Nephron (organoid): ENCODE measurements around the gene PACS2.

Experiments used
- H3K27ac Mint-ChIP-seq, 3 experiments: 2 replicates each; pipeline ENCODE4 v1.8.0; 2020; ENCODE audit warnings: mixed read lengths in 3 of 3, mild to moderate bottlenecking in 2 of 3, moderate library complexity in 1 of 3
- H3K27me3 Mint-ChIP-seq: 2 replicates; pipeline ENCODE4 v1.8.0; 2021; ENCODE audit warnings: low read depth, mild to moderate bottlenecking, moderate library complexity, mixed read lengths
- H3K36me3 Mint-ChIP-seq: 2 replicates; pipeline ENCODE4 v1.8.0; 2020; ENCODE audit warnings: low read depth, mixed read lengths
- H3K4me1 Mint-ChIP-seq: 2 replicates; pipeline ENCODE4 v1.8.0; 2020; ENCODE audit warnings: mixed read lengths
- H3K4me3 Mint-ChIP-seq, 3 experiments: 2 replicates each; pipeline ENCODE4 v1.8.0; 2020; ENCODE audit warnings: mild to moderate bottlenecking in 3 of 3, mixed read lengths in 3 of 3, moderate library complexity in 2 of 3
- H3K9me3 Mint-ChIP-seq: 2 replicates; pipeline ENCODE4 v1.8.0; 2020; ENCODE audit warnings: mixed read lengths
- CTCF ChIP-seq, 3 experiments: fragments of 200-600 bp; sonication (generic); IDR thresholded peaks; one replicate each; pipeline ENCODE4 v1.5.0; 2021; ENCODE audit warnings: antibody characterized with exemption in 3 of 3; ENCODE audit not compliant: unreplicated experiment in 3 of 3

The PACS2 gene

GRCh38 chr14:105369653-105370040 lies 55.1 kb downstream of the PACS2 start:
- Mint-ChIP-seq H3K4me1 (no peaks in the 10 kb centered on the region), H3K4me3 (no peak overlapping the region), H3K9me3 (peaks cover 4% of the 10 kb centered on the region), H3K27me3 (no peaks in the 10 kb centered on the region), H3K36me3 (peaks cover 30% of the 10 kb centered on the region), H3K27ac (no peak overlapping the region)
- TF ChIP-seq CTCF (IDR thresholded peaks at IDR 0.05; ENCODE audit: unreplicated experiment in 3 of 3), result no peak

- Mint-ChIP-seq H3K9me3 (peaks cover 4% of the 10 kb centered on the region), H3K36me3 (peaks cover 30% of the 10 kb centered on the region), H3K4me3 (no peak overlapping the region), H3K4me1 (no peaks in the 10 kb centered on the region), H3K27me3 (no peaks in the 10 kb centered on the region), H3K27ac (no peak overlapping the region)
- TF ChIP-seq CTCF (IDR thresholded peaks at IDR 0.05; ENCODE audit: unreplicated experiment in 3 of 3), result no peak
Measured at GRCh38 chr14:105374389-105374788, 59.8 kb downstream of the PACS2 start.

GRCh38 chr14:105375635-105376057 lies 61.1 kb downstream of the PACS2 start:
- H3K4me1 Mint-ChIP-seq, result no peaks in the 10 kb centered on the region
- TF ChIP-seq CTCF (IDR thresholded peaks at IDR 0.05; ENCODE audit: unreplicated experiment in 3 of 3), result no peak
- H3K9me3 Mint-ChIP-seq, result peaks cover 4% of the 10 kb centered on the region
- H3K27ac Mint-ChIP-seq, result no peak overlapping the region
- H3K36me3 Mint-ChIP-seq, result peaks cover 25% of the 10 kb centered on the region
- H3K4me3 Mint-ChIP-seq, result no peak overlapping the region
- H3K27me3 Mint-ChIP-seq, result no peaks in the 10 kb centered on the region

DNA sequence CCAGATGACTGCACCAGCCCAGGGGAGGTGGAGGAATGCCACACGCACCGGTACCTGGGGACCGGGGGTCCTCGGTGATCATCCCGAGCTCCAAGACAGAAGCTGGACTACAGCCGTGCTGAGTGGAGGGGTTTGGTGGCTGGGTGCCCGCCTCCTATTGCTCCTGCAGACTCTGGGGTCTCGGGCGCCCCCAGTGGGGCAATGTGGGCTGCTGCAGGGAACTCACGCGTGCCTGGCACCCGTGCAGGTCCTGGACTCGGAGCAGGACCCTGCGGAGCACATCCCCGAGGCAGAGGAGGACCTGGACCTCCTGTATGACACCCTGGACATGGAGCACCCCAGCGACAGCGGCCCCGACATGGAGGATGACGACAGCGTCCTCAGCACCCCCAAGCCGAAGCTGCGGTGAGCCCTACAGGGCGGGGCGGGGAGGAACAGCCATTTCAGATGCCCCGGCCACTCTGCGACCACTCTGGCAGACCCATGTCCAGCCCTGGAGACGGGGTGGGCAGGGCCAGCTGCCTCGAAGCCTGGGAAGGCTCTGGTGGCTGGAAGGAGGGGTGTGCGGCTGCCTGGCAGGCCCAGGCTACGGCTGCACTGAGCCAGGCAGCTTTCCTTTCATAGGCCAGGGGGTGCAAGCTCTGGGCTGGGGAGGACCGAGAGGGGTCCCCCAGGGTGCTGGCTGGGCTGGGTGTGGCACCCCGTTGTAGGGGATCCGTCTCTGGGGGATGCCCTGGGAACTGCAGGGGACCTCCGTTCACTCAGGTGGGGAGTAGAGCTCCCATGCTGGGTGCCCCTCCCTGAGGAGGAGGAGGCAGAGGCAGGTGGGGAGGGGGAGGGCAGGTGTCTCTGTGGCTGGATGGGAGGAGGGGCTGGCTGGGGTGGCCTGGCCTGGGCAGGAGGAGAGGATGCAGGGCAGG lies 62.2 kb downstream of the PACS2 start:
- no peak overlapping the region for H3K4me3 Mint-ChIP-seq

GRCh38 chr14:105377555-105378182 lies 63.1 kb downstream of the PACS2 start:
- Mint-ChIP-seq H3K36me3 (peaks cover 12% of the 10 kb centered on the region), H3K4me3 (no peak overlapping the region), H3K27me3 (no peaks in the 10 kb centered on the region), H3K4me1 (no peaks in the 10 kb centered on the region), H3K27ac (peak overlapping the region in 1 of 3 experiments; percentile 41), H3K9me3 (peaks cover 4% of the 10 kb centered on the region)
- no peak for TF ChIP-seq CTCF (IDR thresholded peaks at IDR 0.05; ENCODE audit: unreplicated experiment in 3 of 3)

More for the DNA sequence above, 62.2 kb downstream of the PACS2 start:
- Mint-ChIP-seq H3K4me1 (no peaks in the 10 kb centered on the region), H3K27ac (no peak overlapping the region), H3K9me3 (peaks cover 4% of the 10 kb centered on the region), H3K27me3 (no peaks in the 10 kb centered on the region), H3K36me3 (peaks cover 14% of the 10 kb centered on the region)
- TF ChIP-seq CTCF (IDR thresholded peaks at IDR 0.05; ENCODE audit: unreplicated experiment in 3 of 3), result no peak
